Liver (tissue), 9 donors: ENCODE measurements around the gene PGBD2. TPM values are rescaled to one million over a fixed set of nuclear protein-coding genes. Genes with fewer than 3 reads are reported as not detected.
"Not testable (repeated sequence)": the region's sequence is repeated elsewhere in the genome, so short reads cannot be mapped to it uniquely, and the experiment has no call there.

Source experiments
- DNase-seq: peaks from one replicate; pipeline ENCODE4 v3.0.0-alpha.2; 2017; ENCODE audit warnings: low spot score
- H3K27ac ChIP-seq, 2 donors: one replicate each; pipeline ENCODE4 v1.7.0; 2013; ENCODE audit warnings: inconsistent platforms in 2 of 2, low read length in 2 of 2, control low read depth in 1 of 2, low read depth in 1 of 2, mild to moderate bottlenecking in 1 of 2
- H3K27me3 ChIP-seq, 4 donors: one replicate each; pipeline versions ENCODE4 v1.6.1 to v1.7.0; 2013; ENCODE audit warnings: low read length in 3 of 4, inconsistent platforms in 1 of 4, mild to moderate bottlenecking in 1 of 4, moderate library complexity in 1 of 4; ENCODE audit not compliant: control insufficient read depth in 4 of 4, insufficient read depth in 4 of 4
- H3K36me3 ChIP-seq, 4 donors: one replicate each; pipeline versions ENCODE4 v1.6.1 to v1.7.0; 2013; ENCODE audit warnings: low read length in 3 of 4, mild to moderate bottlenecking in 3 of 4, low read depth in 1 of 4, moderate library complexity in 1 of 4; ENCODE audit not compliant: control insufficient read depth in 4 of 4, insufficient read depth in 3 of 4
- H3K4me1 ChIP-seq, 4 donors: one replicate each; pipeline versions ENCODE4 v1.6.1 to v1.7.0; 2013; ENCODE audit warnings: low read length in 3 of 4, mild to moderate bottlenecking in 3 of 4, moderate library complexity in 1 of 4; ENCODE audit not compliant: control insufficient read depth in 4 of 4, insufficient read depth in 4 of 4
- H3K4me3 ChIP-seq, 3 donors: one replicate each; pipeline versions ENCODE4 v1.6.1 to v1.7.0; 2013; ENCODE audit warnings: low read length in 3 of 3, control low read depth in 1 of 3, low read depth in 1 of 3, mild to moderate bottlenecking in 1 of 3
- H3K9ac ChIP-seq, 2 donors: one replicate each; pipeline ENCODE4 v1.7.0; 2013; ENCODE audit warnings: low read length in 2 of 2, mild to moderate bottlenecking in 2 of 2, moderate library complexity in 2 of 2, control low read depth in 1 of 2, low read depth in 1 of 2
- H3K9me3 ChIP-seq, 4 donors: one replicate each; pipeline versions ENCODE4 v1.6.1 to v1.7.0; 2013; ENCODE audit warnings: low read length in 3 of 4; ENCODE audit not compliant: control insufficient read depth in 4 of 4
- CTCF ChIP-seq: fragments of 150-350 bp; IDR thresholded peaks from 2 replicates; pipeline ENCODE4 v1.5.1; 2017; ENCODE audit warnings: improper control_type of control experiment, low read depth, low read length; ENCODE audit not compliant: missing input control
- EGR1 ChIP-seq, 2 donors: IDR thresholded peaks; 2 replicates each; pipeline ENCODE4 v1.6.1; 2016 to 2018; ENCODE audit warnings: antibody characterized with exemption in 2 of 2, low read depth in 2 of 2
- FOXA1 ChIP-seq: IDR thresholded peaks from 2 replicates; pipeline ENCODE4 v1.6.1; 2016; ENCODE audit warnings: antibody characterized with exemption
- GABPA ChIP-seq, 2 donors: IDR thresholded peaks in 1 of 2; conservative IDR thresholded peaks in 1 of 2; 2 replicates each; pipeline ENCODE4 v1.6.1; 2016; ENCODE audit warnings: antibody characterized with exemption in 2 of 2, mild to moderate bottlenecking in 1 of 2, moderate library complexity in 1 of 2
- HNF4G ChIP-seq: IDR thresholded peaks from 2 replicates; pipeline ENCODE4 v1.6.1; 2016; ENCODE audit warnings: antibody characterized with exemption
- JUND ChIP-seq, 2 donors: IDR thresholded peaks; 2 replicates each; pipeline ENCODE4 v1.6.1; 2016; ENCODE audit warnings: antibody characterized with exemption in 2 of 2
- MAX ChIP-seq: IDR thresholded peaks from 2 replicates; pipeline ENCODE4 v1.6.1; 2016; ENCODE audit warnings: antibody characterized with exemption
- NR2F2 ChIP-seq: IDR thresholded peaks from 2 replicates; pipeline ENCODE4 v1.6.1; 2016; ENCODE audit warnings: antibody characterized with exemption
- RAD21 ChIP-seq, 2 donors: IDR thresholded peaks; 2 replicates each; pipeline ENCODE4 v1.6.1; 2016; ENCODE audit warnings: antibody characterized with exemption in 2 of 2, mild to moderate bottlenecking in 2 of 2
- RXRA ChIP-seq, 2 donors: IDR thresholded peaks; 2 replicates each; pipeline ENCODE4 v1.6.1; 2017 to 2018; ENCODE audit warnings: antibody characterized with exemption in 2 of 2, mild to moderate bottlenecking in 1 of 2
- SP1 ChIP-seq: IDR thresholded peaks from 2 replicates; pipeline ENCODE4 v1.6.1; 2018; ENCODE audit warnings: antibody characterized with exemption, mild to moderate bottlenecking
- TAF1 ChIP-seq: conservative IDR thresholded peaks from 2 replicates; pipeline ENCODE4 v1.6.1; 2016; ENCODE audit warnings: antibody characterized with exemption, mild to moderate bottlenecking
- YY1 ChIP-seq: IDR thresholded peaks from 2 replicates; pipeline ENCODE4 v1.6.1; 2016; ENCODE audit warnings: antibody characterized with exemption, mild to moderate bottlenecking
- ZBTB33 ChIP-seq: IDR thresholded peaks from 2 replicates; pipeline ENCODE4 v1.6.1; 2016; ENCODE audit warnings: antibody characterized with exemption
- WGBS: extraction: QIAGEN DNeasy Blood & Tissue Kit; methylation state at CpG from one replicate; pipeline ENCODE4 v1.1.7; 2013; 5-methylcytosine and 5-hydroxymethylcytosine counted together
- polyA plus RNA-seq, 2 donors: library from polyadenylated mRNA; stranded (reverse) in 1 of 2; unstranded in 1 of 2; fragments of 200-250 nt in 1 of 2; fragments of >200 nt in 1 of 2; fragmentation: Nextera tagmentation in 1 of 2; extraction: Ambion mirVana in 1 of 2; gene quantifications; one replicate each; pipeline versions ENCODE4 v1.2.1 to v1.2.3, GENCODE V29; 2013 to 2015
- total RNA-seq, 2 donors: library from RNA; depleted of rRNA; stranded (reverse); fragments of >200 nt; gene quantifications; one replicate each; pipeline ENCODE4 v1.2.3, GENCODE V29; 2014
- TF ChIP-seq, protein P1 (sequence below): IDR thresholded peaks from 2 replicates; pipeline ENCODE4 v1.6.1; 2016; ENCODE audit warnings: antibody characterized with exemption
- TF ChIP-seq, protein P2 (sequence below): IDR thresholded peaks from 2 replicates; pipeline ENCODE4 v1.6.1; 2016; ENCODE audit warnings: antibody characterized with exemption, mild to moderate bottlenecking
- donor health status: healthy.
- donor health status: healthy.
- donor health status: healthy.
- donor health status: healthy.
- donor health status: healthy.

PGBD2 gene
- total and polyA plus RNA-seq, 4 donors = 2.6 to 11.1 (median 4.7) TPM

DNA sequence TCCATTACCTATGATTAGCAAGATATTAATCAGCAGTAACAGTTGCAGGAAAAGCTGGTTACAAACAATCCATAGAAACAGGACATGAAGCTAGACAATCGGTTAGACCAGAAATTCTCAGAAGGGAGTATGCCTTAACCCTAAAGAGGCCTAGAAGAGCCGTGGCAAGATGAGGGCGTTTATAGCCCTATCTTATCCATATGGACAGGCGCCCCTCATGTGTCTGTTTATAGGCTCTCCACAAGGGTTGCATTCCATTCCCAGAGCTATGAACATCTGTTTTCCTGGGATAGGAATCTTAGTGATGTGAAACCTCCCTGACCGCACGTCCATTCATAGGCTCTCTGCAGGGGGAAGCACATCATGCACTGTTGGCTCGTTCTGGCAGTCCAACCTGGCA, 23.6 kb upstream of the PGBD2 start:
- not testable (repeated sequence) for H3K4me3 ChIP-seq, H3K9me3 ChIP-seq, H3K9ac ChIP-seq, H3K27ac ChIP-seq, H3K36me3 ChIP-seq, H3K27me3 ChIP-seq, H3K4me1 ChIP-seq, DNase-seq
- 75% methylated on average over 7 of the region's 7 CpGs for WGBS

DNA sequence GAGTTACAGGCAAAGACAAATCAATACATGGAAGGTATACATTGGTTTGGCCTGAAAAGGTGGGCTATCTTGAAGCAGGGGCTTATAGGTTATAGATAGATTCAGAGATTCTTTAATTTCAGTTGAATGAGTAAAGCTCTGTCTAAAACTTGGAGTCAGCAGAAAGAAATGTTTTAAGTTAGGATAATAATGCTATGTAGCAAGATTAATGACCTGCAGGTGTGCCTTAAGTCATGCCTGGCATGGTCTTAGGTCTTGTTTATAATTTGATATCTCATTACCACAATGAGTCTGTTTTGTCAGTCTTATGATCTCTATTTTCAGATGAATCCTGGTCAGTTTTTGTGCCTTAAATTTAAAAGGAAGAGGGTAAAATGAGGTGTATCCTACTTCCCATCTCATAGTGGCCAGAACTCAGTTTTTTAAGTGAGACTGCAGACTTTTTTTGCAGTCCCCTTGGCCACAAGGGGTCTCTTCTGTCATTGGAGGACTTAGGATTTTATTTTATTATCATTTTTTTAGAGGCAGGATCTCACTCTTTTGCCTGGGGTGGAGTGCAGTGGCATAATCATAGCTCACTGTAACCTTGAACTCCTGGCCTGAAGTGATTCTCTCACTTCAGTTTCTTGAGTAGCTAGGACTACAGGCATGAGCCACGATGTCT, 21.3 kb upstream of the PGBD2 start:
- H3K4me1 ChIP-seq = no peaks in the 10 kb centered on the region
- no peak overlapping the region for H3K27ac ChIP-seq
- no peak for TF ChIP-seq HNF4G
- TF ChIP-seq CTCF = no peak
- TF ChIP-seq NR2F2 = no peak
- TF ChIP-seq EGR1 (IDR thresholded peaks at IDR 0.05; ENCODE audit: low read depth in 2 of 2) = no peak
- no peak for TF ChIP-seq YY1
- TF ChIP-seq MAX = no peak
- no peak for TF ChIP-seq TAF1
- TF ChIP-seq, protein P1, sequence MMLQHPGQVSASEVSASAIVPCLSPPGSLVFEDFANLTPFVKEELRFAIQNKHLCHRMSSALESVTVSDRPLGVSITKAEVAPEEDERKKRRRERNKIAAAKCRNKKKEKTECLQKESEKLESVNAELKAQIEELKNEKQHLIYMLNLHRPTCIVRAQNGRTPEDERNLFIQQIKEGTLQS = no peak
- 78% methylated on average over 1 of the region's 1 CpG for WGBS
- no peak for DNase-seq
- H3K9ac ChIP-seq = no peak overlapping the region
- no peaks in the 10 kb centered on the region for H3K36me3 ChIP-seq
- no peaks in the 10 kb centered on the region for H3K9me3 ChIP-seq
- H3K27me3 ChIP-seq = no peaks in the 10 kb centered on the region
- no peak overlapping the region for H3K4me3 ChIP-seq

GRCh38 chr1:248885646-248886045, 20.4 kb upstream of the PGBD2 start:
- no peaks in the 10 kb centered on the region for H3K9me3 ChIP-seq
- WGBS = 87% methylated on average over 1 of the region's 1 CpG
- H3K27ac ChIP-seq = no peak overlapping the region
- H3K27me3 ChIP-seq = no peaks in the 10 kb centered on the region
- H3K36me3 ChIP-seq = no peaks in the 10 kb centered on the region
- H3K9ac ChIP-seq = no peak overlapping the region
- TF ChIP-seq RAD21 (IDR thresholded peaks at IDR 0.05) = no peak
- TF ChIP-seq GABPA (IDR thresholded peaks at IDR 0.05 in 1 of 2, conservative IDR thresholded peaks at IDR 0.05 in 1 of 2) = no peak
- TF ChIP-seq SP1 = no peak
- no peak for TF ChIP-seq ZBTB33
- TF ChIP-seq EGR1 (IDR thresholded peaks at IDR 0.05; ENCODE audit: low read depth in 2 of 2) = no peak
- TF ChIP-seq, protein P2, sequence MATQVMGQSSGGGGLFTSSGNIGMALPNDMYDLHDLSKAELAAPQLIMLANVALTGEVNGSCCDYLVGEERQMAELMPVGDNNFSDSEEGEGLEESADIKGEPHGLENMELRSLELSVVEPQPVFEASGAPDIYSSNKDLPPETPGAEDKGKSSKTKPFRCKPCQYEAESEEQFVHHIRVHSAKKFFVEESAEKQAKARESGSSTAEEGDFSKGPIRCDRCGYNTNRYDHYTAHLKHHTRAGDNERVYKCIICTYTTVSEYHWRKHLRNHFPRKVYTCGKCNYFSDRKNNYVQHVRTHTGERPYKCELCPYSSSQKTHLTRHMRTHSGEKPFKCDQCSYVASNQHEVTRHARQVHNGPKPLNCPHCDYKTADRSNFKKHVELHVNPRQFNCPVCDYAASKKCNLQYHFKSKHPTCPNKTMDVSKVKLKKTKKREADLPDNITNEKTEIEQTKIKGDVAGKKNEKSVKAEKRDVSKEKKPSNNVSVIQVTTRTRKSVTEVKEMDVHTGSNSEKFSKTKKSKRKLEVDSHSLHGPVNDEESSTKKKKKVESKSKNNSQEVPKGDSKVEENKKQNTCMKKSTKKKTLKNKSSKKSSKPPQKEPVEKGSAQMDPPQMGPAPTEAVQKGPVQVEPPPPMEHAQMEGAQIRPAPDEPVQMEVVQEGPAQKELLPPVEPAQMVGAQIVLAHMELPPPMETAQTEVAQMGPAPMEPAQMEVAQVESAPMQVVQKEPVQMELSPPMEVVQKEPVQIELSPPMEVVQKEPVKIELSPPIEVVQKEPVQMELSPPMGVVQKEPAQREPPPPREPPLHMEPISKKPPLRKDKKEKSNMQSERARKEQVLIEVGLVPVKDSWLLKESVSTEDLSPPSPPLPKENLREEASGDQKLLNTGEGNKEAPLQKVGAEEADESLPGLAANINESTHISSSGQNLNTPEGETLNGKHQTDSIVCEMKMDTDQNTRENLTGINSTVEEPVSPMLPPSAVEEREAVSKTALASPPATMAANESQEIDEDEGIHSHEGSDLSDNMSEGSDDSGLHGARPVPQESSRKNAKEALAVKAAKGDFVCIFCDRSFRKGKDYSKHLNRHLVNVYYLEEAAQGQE = no peak
- TF ChIP-seq JUND (IDR thresholded peaks at IDR 0.05) = no peak
- TF ChIP-seq RXRA (IDR thresholded peaks at IDR 0.05) = no peak
- no peak for TF ChIP-seq MAX
- TF ChIP-seq, protein P1 = no peak
- TF ChIP-seq CTCF = no peak
- TF ChIP-seq TAF1 = no peak
- TF ChIP-seq YY1 = no peak
- no peak for TF ChIP-seq FOXA1
- no peak overlapping the region for H3K4me3 ChIP-seq
- no peak for DNase-seq
- H3K4me1 ChIP-seq = no peaks in the 10 kb centered on the region
